HepG2 (cell line): ENCODE data around the gene EEF1AKMT4. TPM values are rescaled to one million over a fixed set of nuclear protein-coding genes. Genes with fewer than 3 reads are reported as not detected.

Source experiments
- ATAC-seq: fragments of 200-7000 bp; cut with Tn5 transposase; 3 replicates; pipeline ENCODE4 v1.9.1; 2020; ENCODE audit warnings: mild to moderate bottlenecking, moderate library complexity
- BruUV-seq: library from RNA; stranded (reverse); fragments of 400-500 nt; replicated peaks from 2 replicates; lab custom pipeline; 2021; lab: Mats Ljungman, UMichigan
- CTCF ChIA-PET: fragments of 300-600 bp; formaldehyde crosslinking; extraction: SDS; loops from one replicate; lab custom pipeline; 2021; ENCODE audit warnings: low total read pairs, inconsistent platforms, low intra/inter-chr PET ratio; lab: Yijun Ruan, JAX
- POLR2A ChIA-PET: fragments of 350-600 bp; sonication (Branson Sonifier 250); formaldehyde crosslinking; loops from one replicate; lab custom pipeline; 2020; ENCODE audit warnings: antibody characterized with exemption, inconsistent platforms; lab: Yijun Ruan, JAX
- DNase-seq: peaks from one replicate; pipeline ENCODE4 v3.0.0-alpha.2; 2015; ENCODE audit warnings: low spot score
- FAIRE-seq: peaks from 3 replicates; lab custom pipeline; 2011; peaks lifted over from hg19 to GRCh38; lab: Jason Lieb, UNC
- H2AFZ ChIP-seq: one replicate; pipeline ENCODE4 v1.6.1; 2011; ENCODE audit warnings: low read length, inconsistent platforms
- H3K27ac ChIP-seq: fragments of 300-600 bp; 3 replicates; pipeline ENCODE4 v1.8.0; 2011; ENCODE audit warnings: mixed run types, mild to moderate bottlenecking, mixed read lengths, low read length, inconsistent platforms; ENCODE audit not compliant: insufficient read depth; ENCODE audit errors: extremely low read length
- H3K27me3 ChIP-seq, 2 experiments: fragments of 200-600 bp in 1 of 2; 2 replicates in 1 of 2; 3 replicates in 1 of 2; pipeline versions ENCODE4 v1.6.0 to v1.8.0; 2011; ENCODE audit warnings: low read length in 2 of 2, mild to moderate bottlenecking in 2 of 2, moderate library complexity in 2 of 2, inconsistent platforms in 1 of 2; ENCODE audit not compliant: insufficient read depth in 2 of 2, control insufficient read depth in 1 of 2
- H3K36me3 ChIP-seq, 2 experiments: fragments of 200-600 bp in 1 of 2; replicated peaks in 1 of 2; 2 replicates in 1 of 2; 3 replicates in 1 of 2; pipeline versions ENCODE4 v1.5.1 to v1.8.0; 2011; ENCODE audit warnings: low read length in 2 of 2, inconsistent platforms in 1 of 2; ENCODE audit not compliant: insufficient read depth in 2 of 2, control insufficient read depth in 1 of 2
- H3K4me1 ChIP-seq: 2 replicates; pipeline ENCODE4 v1.5.1; 2012; ENCODE audit warnings: low read length, inconsistent platforms; ENCODE audit not compliant: insufficient read depth
- H3K4me2 ChIP-seq: 2 replicates; pipeline ENCODE4 v1.6.0; 2011; ENCODE audit warnings: low read depth, low read length, inconsistent platforms
- H3K4me3 ChIP-seq, 3 experiments: fragments of 200-600 bp in 1 of 3; sonication (generic), shearing (Covaris generic) in 1 of 3; replicated peaks in 1 of 3; 2 replicates each; pipeline ENCODE4 v1.5.1; 2011 to 2016; ENCODE audit warnings: low read length in 3 of 3, inconsistent platforms in 2 of 3, low read depth in 2 of 3, mild to moderate bottlenecking in 2 of 3, control low read depth in 1 of 3, mixed read lengths in 1 of 3; ENCODE audit not compliant: insufficient read depth in 1 of 3
- H3K79me2 ChIP-seq: one replicate; pipeline ENCODE4 v1.6.1; 2011; ENCODE audit warnings: low read length, inconsistent platforms; ENCODE audit not compliant: insufficient read depth
- H3K9ac ChIP-seq: 2 replicates; pipeline ENCODE4 v1.6.0; 2011; ENCODE audit warnings: mild to moderate bottlenecking, low read depth, low read length, inconsistent platforms; ENCODE audit not compliant: insufficient read depth
- H3K9me3 ChIP-seq: 2 replicates; pipeline ENCODE4 v1.5.1; 2012; ENCODE audit warnings: mild to moderate bottlenecking, low read length
- H4K20me1 ChIP-seq: 2 replicates; pipeline ENCODE4 v1.6.0; 2011; ENCODE audit warnings: inconsistent platforms, mild to moderate bottlenecking, low read length, moderate library complexity; ENCODE audit not compliant: insufficient read depth
- HDAC2 ChIP-seq: sonication (generic); formaldehyde crosslinking; IDR thresholded peaks from 2 replicates; pipeline ENCODE4 v1.4.0; 2020; ENCODE audit warnings: missing genetic modification reagents
- MIXL1 ChIP-seq: IDR thresholded peaks from 2 replicates; pipeline ENCODE4 v1.6.1; 2016
- MYPOP ChIP-seq: sonication (generic); formaldehyde crosslinking; IDR thresholded peaks from 2 replicates; pipeline ENCODE4 v1.8.1; 2023; ENCODE audit warnings: mild to moderate bottlenecking, moderate library complexity, missing genetic modification reagents
- PLRG1 ChIP-seq: fragments of 450-650 bp; conservative IDR thresholded peaks from 2 replicates; pipeline ENCODE4 v1.6.1; 2016
- SALL2 ChIP-seq: sonication (generic); formaldehyde crosslinking; IDR thresholded peaks from 2 replicates; pipeline ENCODE4 v1.8.1; 2023; ENCODE audit warnings: mild to moderate bottlenecking, missing genetic modification reagents, inconsistent platforms
- SKI ChIP-seq: fragments of 450-650 bp; IDR thresholded peaks from one replicate; pipeline ENCODE4 v1.6.1; 2018; ENCODE audit warnings: mild to moderate bottlenecking; ENCODE audit not compliant: partially characterized antibody
- TBX2 ChIP-seq: sonication (generic); formaldehyde crosslinking; IDR thresholded peaks from 2 replicates; pipeline ENCODE4 v1.5.0; 2020; ENCODE audit warnings: missing genetic modification reagents, mild to moderate bottlenecking, borderline replicate concordance
- TSC22D2 ChIP-seq: sonication (generic); formaldehyde crosslinking; IDR thresholded peaks from 2 replicates; pipeline ENCODE4 v1.5.1; 2020; ENCODE audit warnings: missing genetic modification reagents, mild to moderate bottlenecking, borderline replicate concordance
- ZBTB37 ChIP-seq: sonication (generic); formaldehyde crosslinking; IDR thresholded peaks from 2 replicates; pipeline ENCODE4 v1.4.0; 2020; ENCODE audit warnings: mild to moderate bottlenecking, missing genetic modification reagents
- ZBTB44 ChIP-seq: sonication (generic); formaldehyde crosslinking; IDR thresholded peaks from 2 replicates; pipeline ENCODE4 v1.4.0; 2020; ENCODE audit warnings: missing genetic modification reagents
- ZFY ChIP-seq: sonication (generic); formaldehyde crosslinking; IDR thresholded peaks from 2 replicates; pipeline ENCODE4 v1.4.0; 2020; ENCODE audit warnings: missing genetic modification reagents
- ZMAT3 ChIP-seq: sonication (generic); formaldehyde crosslinking; conservative IDR thresholded peaks from 2 replicates; pipeline ENCODE4 v1.7.0; 2021; ENCODE audit warnings: missing genetic modification reagents
- ZNF563 ChIP-seq: sonication (generic); formaldehyde crosslinking; IDR thresholded peaks from 2 replicates; pipeline ENCODE4 v1.8.0; 2022; ENCODE audit warnings: mild to moderate bottlenecking, moderate library complexity, missing genetic modification reagents
- ZNF687 ChIP-seq: sonication (generic); formaldehyde crosslinking; IDR thresholded peaks from 2 replicates; pipeline ENCODE4 v1.5.1; 2020; ENCODE audit warnings: mild to moderate bottlenecking, missing genetic modification reagents, moderate library complexity
- ZNF766 ChIP-seq: sonication (generic); formaldehyde crosslinking; IDR thresholded peaks from 2 replicates; pipeline ENCODE4 v1.5.0; 2020; ENCODE audit warnings: missing genetic modification reagents, borderline replicate concordance
- WGBS: methylation state at CpG from one replicate; pipeline ENCODE4 v1.1.6; 2017; ENCODE audit warnings: low lambda C conversion rate; 5-methylcytosine and 5-hydroxymethylcytosine counted together
- in situ Hi-C: cut with HindIII; loops from 2 replicates; pipeline ENCODE4 v1.10.0; 2017; ENCODE audit warnings: low pct_unique_long_range_greater_than_20kb; ENCODE audit not compliant: extremely low pct_ligation_motif_present
- intact Hi-C: fragments of 100-400 bp; cut with micrococcal nuclease; formaldehyde crosslinking; loops from one replicate; pipeline ENCODE4 v1.10.0; 2022; ENCODE audit not compliant: unreplicated experiment
- polyA plus RNA-seq, 8 experiments: library from polyadenylated mRNA; depleted of rRNA in 3 of 8; stranded (reverse) in 7 of 8; unstranded in 1 of 8; fragments of >200 nt; fragmentation: Illumina TruSeq in 4 of 8; extraction: Trizol in 4 of 8; gene quantifications; 2 replicates each; pipeline versions ENCODE4 v1.2.1 to v1.2.3, GENCODE V29; 2011 to 2016; ENCODE audit warnings: low read depth in 4 of 8, missing spikeins in 1 of 8, mixed read lengths in 1 of 8; ENCODE audit not compliant: insufficient read depth in 1 of 8
- total RNA-seq, 5 experiments: library from RNA; depleted of rRNA; stranded (reverse); fragments of >200 nt; fragmentation: Illumina TruSeq; extraction: Trizol; gene quantifications; 2 replicates each; pipeline ENCODE4 v1.2.3, GENCODE V29; 2016; ENCODE audit warnings: low read depth in 1 of 5

EEF1AKMT4 gene
- total and polyA plus RNA-seq, 2 of the 13 experiments (the other 11 are each of a cell fraction or from before 2014, with no cell fraction given) = 13.1 to 15.8 TPM

GRCh38 chr3:184299488-184300377 is 50.3 kb downstream of the EEF1AKMT4 start:
- FAIRE-seq = no peak
- Histone ChIP-seq H3K36me3 (peaks cover 19 to 42% of the 10 kb centered on the region in 2 experiments; a peak in 4 of 5 replicates), H3K9ac (peak overlapping the region; percentile 87), H3K4me2 (peak overlapping the region; percentile 86), H3K27me3 (no peaks in the 10 kb centered on the region; a peak in 1 of 5 replicates), H2AFZ (no peak overlapping the region), H3K4me1 (peaks cover 43% of the 10 kb centered on the region), H4K20me1 (no peaks in the 10 kb centered on the region), H3K4me3 (peak overlapping the region; percentile 96 to 99 (median 98)), H3K9me3 (no peaks in the 10 kb centered on the region), H3K27ac (peak overlapping the region; percentile 50), H3K79me2 (peaks cover 25% of the 10 kb centered on the region)
- in situ Hi-C loops (no loop called here), intact Hi-C loops (loop anchor here (2.0 kb wide), 1 partner anchor 37 kb away; no protein-coding TSS in a partner anchor)
- 26% methylated on average over 15 of the region's 29 CpGs for WGBS
- DNase-seq = no peak
- CTCF ChIA-PET = no interaction called here
- POLR2A ChIA-PET = no interaction called here
- BruUV-seq = TSS peak; percentile 67
- peak; percentile 21; the same call in 1 of the 3 replicates for ATAC-seq
- no peak for TF ChIP-seq PLRG1
- TF ChIP-seq ZMAT3 (CRISPR knock-in tag) = 0 out of 2 replicates have a peak, but pooled peaks have one; percentile 2
- TF ChIP-seq ZBTB44 = no peak
- peak; percentile 0 for TF ChIP-seq SKI
- TF ChIP-seq ZNF766 = no peak
- TF ChIP-seq TSC22D2 (CRISPR knock-in tag) = no peak
- TF ChIP-seq SALL2 (CRISPR knock-in tag) = 0 out of 2 replicates have a peak, but pooled peaks have one; percentile 20
- 0 out of 2 replicates have a peak, but pooled peaks have one; percentile 2 for TF ChIP-seq MYPOP (CRISPR knock-in tag)
- TF ChIP-seq ZFY (CRISPR knock-in tag) = peak; percentile 46
- TF ChIP-seq TBX2 = no peak
- no peak for TF ChIP-seq ZNF563 (CRISPR knock-in tag)
- TF ChIP-seq MIXL1 (CRISPR knock-in tag) = no peak
- peak; percentile 50; the same call in 1 of the 2 replicates for TF ChIP-seq ZNF687
- TF ChIP-seq HDAC2 (CRISPR knock-in tag) = no peak
- no peak for TF ChIP-seq ZBTB37 (CRISPR knock-in tag)
